ENCODE results near the gene RND2. TPM values are rescaled to one million over a fixed set of nuclear protein-coding genes. Genes with fewer than 3 reads are reported as not detected.

Gene RND2
- total and polyA plus RNA-seq, 2 of the 13 experiments (the other 11 are each of a cell fraction or from before 2014, with no cell fraction given) = 0.05 to 0.11 TPM

GRCh38 chr17:42997984-42998938, 26.8 kb upstream of the RND2 start, which contains the start of gene RPL27 (continued):
- TF ChIP-seq ZHX2 (IDR thresholded peaks at IDR 0.05; ENCODE audit: low read depth) = peak; percentile 95
- peak; percentile 69 for TF ChIP-seq ZHX2 (CRISPR knock-in tag; IDR thresholded peaks at IDR 0.05; ENCODE audit: borderline replicate concordance)
- TF ChIP-seq REST (IDR thresholded peaks at IDR 0.05; ENCODE audit: borderline replicate concordance in 1 of 2, low read depth in 1 of 2, low read length in 2 of 2) = peak in 1 of 2 experiments; percentile 74; a peak in 1 of 4 replicates
- TF ChIP-seq MYC (CRISPR knock-in tag; IDR thresholded peaks at IDR 0.05; ENCODE audit: borderline replicate concordance) = peak; percentile 99
- TF ChIP-seq GMEB1 (CRISPR knock-in tag; IDR thresholded peaks at IDR 0.05; ENCODE audit: borderline replicate concordance) = peak; percentile 95
- peak; percentile 82; the same call in 1 of the 2 replicates for TF ChIP-seq JUND (CRISPR knock-in tag; IDR thresholded peaks at IDR 0.05)
- TF ChIP-seq HNRNPUL1 (IDR thresholded peaks at IDR 0.05; ENCODE audit: low read depth, low read length) = no peak
- no peak for TF ChIP-seq ONECUT2 (CRISPR knock-in tag; IDR thresholded peaks at IDR 0.05)
- peak; percentile 94 for TF ChIP-seq IRF9 (CRISPR knock-in tag; IDR thresholded peaks at IDR 0.05; ENCODE audit: borderline replicate concordance)
- TF ChIP-seq ZBTB38 (CRISPR knock-in tag; IDR thresholded peaks at IDR 0.05) = peak; percentile 95
- no peak for TF ChIP-seq ZNF251 (CRISPR knock-in tag; IDR thresholded peaks at IDR 0.05)
- TF ChIP-seq KLF6 (CRISPR knock-in tag; IDR thresholded peaks at IDR 0.05) = peak; percentile 96
- TF ChIP-seq ZFP36 (IDR thresholded peaks at IDR 0.05; ENCODE audit: borderline replicate concordance, low read depth, low read length, partially characterized antibody) = no peak
- TF ChIP-seq ZNF383 (CRISPR knock-in tag; IDR thresholded peaks at IDR 0.05; ENCODE audit: borderline replicate concordance) = peak; percentile 92; the same call in 1 of the 2 replicates
- TF ChIP-seq ZNF264 (CRISPR knock-in tag; IDR thresholded peaks at IDR 0.05) = peak; percentile 96

All from HepG2 (cell line).